Gastroesophageal sphincter (tissue), 3 donors: ENCODE data around the gene UNC5A.

Experiments
- CTCF ChIP-seq, 4 experiments: fragments of 200-600 bp in 2 of 4; fragments of 450-650 bp in 2 of 4; sonication (generic) in 1 of 4; IDR thresholded peaks; one replicate each; pipeline ENCODE4 v1.5.1; 2017 to 2019; ENCODE audit warnings: antibody characterized with exemption in 4 of 4, mild to moderate bottlenecking in 2 of 4, moderate library complexity in 2 of 4
- EP300 ChIP-seq: sonication (generic); formaldehyde crosslinking; IDR thresholded peaks from one replicate; pipeline ENCODE4 v1.6.1; 2017; ENCODE audit warnings: antibody characterized with exemption, mild to moderate bottlenecking
- POLR2A ChIP-seq, 2 donors: fragments of 450-650 bp; IDR thresholded peaks; one replicate each; pipeline ENCODE4 v1.6.1; 2017; ENCODE audit warnings: antibody characterized with exemption in 2 of 2, mild to moderate bottlenecking in 2 of 2, moderate library complexity in 1 of 2
- POLR2AphosphoS5 ChIP-seq: sonication (generic); formaldehyde crosslinking; IDR thresholded peaks from one replicate; pipeline ENCODE4 v1.6.1; 2017; ENCODE audit warnings: antibody characterized with exemption

GRCh38 chr5:176781638-176782570 is 28.5 kb upstream of the UNC5A start:
- TF ChIP-seq CTCF (IDR thresholded peaks at IDR 0.05) (no peak), EP300 (no peak), POLR2AphosphoS5 (no peak), POLR2A (IDR thresholded peaks at IDR 0.05) (no peak)
